Ascending aorta (tissue), 2 donors: ENCODE results near the gene PLA2G7. TPM values are rescaled to one million over a fixed set of nuclear protein-coding genes. Genes with fewer than 3 reads are reported as not detected.

Experiments
- DNase-seq, 2 donors: peaks; one replicate each; pipeline ENCODE4 v3.0.0-alpha.2; 2019; ENCODE audit warnings: low spot score in 2 of 2
- H3K27ac ChIP-seq, 2 donors: fragments of 200-600 bp; sonication (generic); one replicate each; pipeline ENCODE4 v1.5.1; 2016 to 2017; ENCODE audit warnings: mild to moderate bottlenecking in 1 of 2
- H3K27me3 ChIP-seq: fragments of 200-600 bp; sonication (generic); one replicate; pipeline ENCODE4 v1.5.1; 2017
- H3K36me3 ChIP-seq, 2 donors: fragments of 200-600 bp; sonication (generic); one replicate each; pipeline ENCODE4 v1.5.1; 2016
- H3K4me1 ChIP-seq, 2 donors: fragments of 200-600 bp; sonication (generic); one replicate each; pipeline ENCODE4 v1.5.1; 2016 to 2017; ENCODE audit warnings: mild to moderate bottlenecking in 1 of 2
- H3K4me3 ChIP-seq, 2 donors: fragments of 200-600 bp; sonication (generic); one replicate each; pipeline ENCODE4 v1.5.1; 2016 to 2017; ENCODE audit warnings: mild to moderate bottlenecking in 1 of 2
- H3K9me3 ChIP-seq, 2 donors: fragments of 200-600 bp; sonication (generic); one replicate each; pipeline ENCODE4 v1.5.1; 2016
- CTCF ChIP-seq, 3 experiments: fragments of 200-600 bp in 2 of 3; fragments of 450-650 bp in 1 of 3; sonication (generic) in 2 of 3; IDR thresholded peaks; one replicate each; pipeline ENCODE4 v1.5.1; 2016 to 2019; ENCODE audit warnings: antibody characterized with exemption in 3 of 3, mild to moderate bottlenecking in 1 of 3, moderate library complexity in 1 of 3
- intact Hi-C: fragments of 100-400 bp; cut with DNase I; formaldehyde crosslinking; loops from one replicate; pipeline ENCODE4 v1.15.1; 2023
- total RNA-seq: library from RNA; depleted of rRNA; stranded (reverse); fragments of >200 nt; gene quantifications from one replicate; pipeline ENCODE4 v1.1.0, GENCODE V29; 2016

Gene PLA2G7
- total RNA-seq, 1 donor from 2014 or later: 2.1 TPM

- no peaks in the 10 kb centered on the region for H3K36me3 ChIP-seq
- DNase-seq: no peak
- H3K4me3 ChIP-seq: no peak overlapping the region
- H3K9me3 ChIP-seq: peaks cover 0 to 4% of the 10 kb centered on the region in 2 donors
- no peaks in the 10 kb centered on the region for H3K4me1 ChIP-seq
- TF ChIP-seq CTCF (IDR thresholded peaks at IDR 0.05): no peak
- no peaks in the 10 kb centered on the region for H3K27me3 ChIP-seq
- H3K27ac ChIP-seq: no peak overlapping the region
- intact Hi-C loops: no loop called here
Measured at GRCh38 chr6:46763466-46763865, 28.3 kb upstream of the PLA2G7 start.

GRCh38 chr6:46760925-46761324, 25.8 kb upstream of the PLA2G7 start:
- no peaks in the 10 kb centered on the region for H3K9me3 ChIP-seq
- no peak overlapping the region for H3K27ac ChIP-seq
- intact Hi-C loops: no loop called here
- no peaks in the 10 kb centered on the region for H3K36me3 ChIP-seq
- H3K4me1 ChIP-seq: no peaks in the 10 kb centered on the region
- no peak for DNase-seq
- no peak overlapping the region for H3K4me3 ChIP-seq
- no peaks in the 10 kb centered on the region for H3K27me3 ChIP-seq
- no peak for TF ChIP-seq CTCF (IDR thresholded peaks at IDR 0.05)

- Histone ChIP-seq H3K4me3 (no peak overlapping the region), H3K27ac (no peak overlapping the region), H3K27me3 (no peaks in the 10 kb centered on the region), H3K36me3 (no peaks in the 10 kb centered on the region), H3K4me1 (no peaks in the 10 kb centered on the region), H3K9me3 (no peaks in the 10 kb centered on the region)
- intact Hi-C loops: no loop called here
- TF ChIP-seq CTCF (IDR thresholded peaks at IDR 0.05): no peak
- no peak for DNase-seq
Measured at GRCh38 chr6:46758960-46759753, 24.0 kb upstream of the PLA2G7 start.

- no peaks in the 10 kb centered on the region for H3K9me3 ChIP-seq
- no peak overlapping the region for H3K4me3 ChIP-seq
- intact Hi-C loops: no loop called here
- no peaks in the 10 kb centered on the region for H3K27me3 ChIP-seq
- DNase-seq: no peak
- TF ChIP-seq CTCF (IDR thresholded peaks at IDR 0.05): no peak
- no peaks in the 10 kb centered on the region for H3K4me1 ChIP-seq
- no peak overlapping the region for H3K27ac ChIP-seq
- H3K36me3 ChIP-seq: no peaks in the 10 kb centered on the region
Measured at GRCh38 chr6:46757214-46757596, 22.0 kb upstream of the PLA2G7 start.

GRCh38 chr6:46756469-46757213, 21.5 kb upstream of the PLA2G7 start:
- intact Hi-C loops: no loop called here
- Histone ChIP-seq H3K36me3 (no peaks in the 10 kb centered on the region), H3K9me3 (no peaks in the 10 kb centered on the region), H3K4me3 (no peak overlapping the region), H3K27me3 (no peaks in the 10 kb centered on the region), H3K4me1 (no peaks in the 10 kb centered on the region), H3K27ac (no peak overlapping the region)
- TF ChIP-seq CTCF (IDR thresholded peaks at IDR 0.05): no peak
- DNase-seq: no peak
